ENCODE results near the gene INSR.

The INSR gene

GRCh38 chr19:7199613-7200533 lies 94.3 kb downstream of the INSR start:
- TF ChIP-seq CEBPB (IDR thresholded peaks at IDR 0.05) (no peak), MAX (IDR thresholded peaks at IDR 0.05) (no peak), RAD21 (IDR thresholded peaks at IDR 0.05; ENCODE audit: low read depth) (no peak), TEAD4 (IDR thresholded peaks at IDR 0.05) (no peak), FOXM1 (IDR thresholded peaks at IDR 0.05; ENCODE audit: borderline replicate concordance, low read depth) (no peak), TCF12 (IDR thresholded peaks at IDR 0.05; ENCODE audit: low read depth) (no peak), ZBTB7A (IDR thresholded peaks at IDR 0.05; ENCODE audit: low read depth) (no peak), CREB1 (IDR thresholded peaks at IDR 0.05; ENCODE audit: low read depth) (no peak)
- TF ChIP-seq, protein P1, sequence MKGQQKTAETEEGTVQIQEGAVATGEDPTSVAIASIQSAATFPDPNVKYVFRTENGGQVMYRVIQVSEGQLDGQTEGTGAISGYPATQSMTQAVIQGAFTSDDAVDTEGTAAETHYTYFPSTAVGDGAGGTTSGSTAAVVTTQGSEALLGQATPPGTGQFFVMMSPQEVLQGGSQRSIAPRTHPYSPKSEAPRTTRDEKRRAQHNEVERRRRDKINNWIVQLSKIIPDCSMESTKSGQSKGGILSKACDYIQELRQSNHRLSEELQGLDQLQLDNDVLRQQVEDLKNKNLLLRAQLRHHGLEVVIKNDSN (IDR thresholded peaks at IDR 0.05), result no peak

GRCh38 chr19:7197760-7198696 lies 96.2 kb downstream of the INSR start:
- TF ChIP-seq CEBPB (IDR thresholded peaks at IDR 0.05) (no peak), TAF1 (IDR thresholded peaks at IDR 0.05; ENCODE audit: low read depth) (peak; percentile 74; the same call in 1 of the 2 replicates), TEAD4 (IDR thresholded peaks at IDR 0.05) (no peak), CREB1 (IDR thresholded peaks at IDR 0.05; ENCODE audit: low read depth) (no peak), EGR1 (IDR thresholded peaks at IDR 0.05) (no peak), MAX (IDR thresholded peaks at IDR 0.05) (peak; percentile 73; the same call in 1 of the 2 replicates), ZBTB7A (IDR thresholded peaks at IDR 0.05; ENCODE audit: low read depth) (no peak), YY1 (IDR thresholded peaks at IDR 0.05; ENCODE audit: low read depth) (0 out of 2 replicates have a peak, but pooled peaks have one; percentile 33), NFIC (IDR thresholded peaks at IDR 0.05) (no peak)
- TF ChIP-seq, protein P1 (IDR thresholded peaks at IDR 0.05), result no peak

DNA sequence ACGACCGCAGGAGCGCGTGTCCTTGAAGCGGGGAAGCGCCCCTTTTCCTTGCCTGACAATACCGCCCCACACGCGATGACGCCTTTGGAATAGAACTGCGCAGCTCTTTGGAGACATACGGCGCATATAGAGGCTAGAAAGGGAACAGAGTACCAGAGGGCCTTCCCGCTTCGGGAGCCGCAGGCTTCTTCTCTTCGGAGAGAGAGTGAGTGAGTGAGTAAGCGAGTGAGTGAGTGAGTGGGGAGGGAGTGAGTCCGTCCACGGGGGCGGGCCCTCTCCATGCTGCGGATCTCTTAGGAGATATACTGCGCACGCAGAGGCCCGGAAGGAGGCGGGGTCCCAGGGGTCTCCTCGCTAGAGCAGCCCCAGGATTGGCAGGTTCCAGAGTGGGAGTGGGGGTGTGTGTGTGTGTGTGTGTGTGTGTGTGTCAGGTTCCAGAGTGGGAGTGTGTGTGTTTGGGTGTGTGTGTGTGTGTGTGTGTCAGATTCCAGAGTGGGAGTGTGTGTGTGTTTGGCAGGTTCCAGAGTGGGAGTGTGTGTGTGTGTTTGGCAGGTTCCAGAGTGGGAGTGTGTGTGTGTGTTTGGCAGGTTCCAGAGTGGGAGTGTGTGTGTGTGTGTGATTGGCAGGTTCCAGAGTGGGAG lies 97.0 kb downstream of the INSR start:
- TF ChIP-seq RAD21 (IDR thresholded peaks at IDR 0.05; ENCODE audit: low read depth), result no peak
- TF ChIP-seq MAX (IDR thresholded peaks at IDR 0.05), result peak; percentile 74
- TF ChIP-seq ZBTB7A (IDR thresholded peaks at IDR 0.05; ENCODE audit: low read depth), result peak; percentile 95
- TF ChIP-seq YY1 (IDR thresholded peaks at IDR 0.05; ENCODE audit: low read depth), result peak; percentile 60; the same call in 1 of the 2 replicates
- TF ChIP-seq REST (IDR thresholded peaks at IDR 0.05; ENCODE audit: low read depth), result no peak
- no peak for TF ChIP-seq TAF1 (IDR thresholded peaks at IDR 0.05; ENCODE audit: low read depth)

DNA sequence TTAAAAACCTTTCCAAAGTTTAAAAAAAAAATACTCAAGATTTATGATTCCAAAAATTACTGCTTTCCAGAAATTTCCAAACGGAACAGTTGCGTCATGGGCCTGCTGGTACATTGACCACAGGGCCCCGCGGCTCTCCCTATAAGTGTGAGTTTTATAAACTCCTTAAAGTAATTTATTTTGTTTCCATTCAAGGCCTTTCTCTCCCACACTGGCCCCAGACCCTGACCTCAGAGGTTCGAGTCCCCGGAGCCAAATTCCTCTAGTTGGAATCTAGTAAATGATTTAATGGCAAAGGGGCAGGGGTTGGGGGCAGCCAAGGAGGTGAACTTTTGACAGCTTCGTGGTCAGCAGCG lies 97.5 kb downstream of the INSR start:
- TF ChIP-seq TCF12 (IDR thresholded peaks at IDR 0.05; ENCODE audit: low read depth), result no peak
- 0 out of 2 replicates have a peak, but pooled peaks have one; percentile 17 for TF ChIP-seq CEBPB (IDR thresholded peaks at IDR 0.05)

DNA sequence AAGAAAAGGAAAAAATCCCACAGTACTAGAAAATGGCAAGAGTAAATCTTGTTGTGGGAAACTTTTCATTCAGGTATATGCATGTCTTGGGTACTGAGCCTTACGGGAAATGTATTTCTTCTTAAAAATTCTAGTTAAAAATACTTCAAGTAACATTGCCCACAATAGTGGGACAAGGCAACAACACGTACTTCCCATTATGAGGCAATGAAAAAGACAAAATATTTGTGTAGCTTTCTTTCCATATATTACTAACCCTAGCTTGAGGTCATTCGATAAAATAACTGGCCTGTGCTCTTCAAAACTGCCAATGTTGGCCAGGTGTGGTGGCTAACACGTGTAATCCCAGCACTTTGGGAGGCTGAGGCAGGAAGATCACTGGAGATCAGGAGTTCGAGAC lies 99.2 kb downstream of the INSR start:
- TF ChIP-seq, protein P1 (IDR thresholded peaks at IDR 0.05), result no peak

GRCh38 chr19:7194566-7194965 lies 99.6 kb downstream of the INSR start:
- TF ChIP-seq FOXM1 (IDR thresholded peaks at IDR 0.05; ENCODE audit: borderline replicate concordance, low read depth) (no peak), TCF12 (IDR thresholded peaks at IDR 0.05; ENCODE audit: low read depth) (no peak), TEAD4 (IDR thresholded peaks at IDR 0.05) (no peak), CEBPB (IDR thresholded peaks at IDR 0.05) (no peak), NFIC (IDR thresholded peaks at IDR 0.05) (no peak)

Measured in Ishikawa (cell line).